ENCODE measurements around the gene OR1I1.
"Not testable (repeated sequence)": the region's sequence is repeated elsewhere in the genome, so short reads cannot be mapped to it uniquely, and the experiment has no call there.

OR1I1 gene

DNA sequence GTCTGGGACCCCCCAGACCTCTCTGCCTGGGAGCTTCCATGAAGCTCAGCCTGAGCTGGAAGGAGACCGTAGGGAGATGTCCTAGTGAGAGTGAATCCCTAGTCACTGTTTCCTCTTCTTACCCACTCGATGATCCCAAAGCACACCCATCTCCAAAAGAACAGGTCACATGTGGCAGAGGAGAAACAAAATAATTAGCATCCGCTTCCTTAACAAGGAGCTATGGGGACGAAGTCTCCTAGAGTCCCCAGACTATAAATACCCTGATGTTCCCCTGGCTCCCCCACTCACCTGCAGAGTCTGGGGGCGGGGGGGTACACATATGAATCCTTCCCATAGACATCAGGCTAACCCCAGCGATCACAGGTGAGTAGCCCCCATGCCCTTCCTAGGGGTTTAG lies at the start of gene OR1I1:
Gene OR1I1, plus strand, starts transcription at position 301 of the 400 bp plus-strand sequence. CDS start 4,855 bp downstream, outside the sequence.
- Mint-ChIP-seq H3K4me3 (no peak within 1 kb of the TSS), H3K4me1 (no peaks in the 10 kb centered on the region)
- no peak for ATAC-seq (ENCODE audit: low read depth)

DNA sequence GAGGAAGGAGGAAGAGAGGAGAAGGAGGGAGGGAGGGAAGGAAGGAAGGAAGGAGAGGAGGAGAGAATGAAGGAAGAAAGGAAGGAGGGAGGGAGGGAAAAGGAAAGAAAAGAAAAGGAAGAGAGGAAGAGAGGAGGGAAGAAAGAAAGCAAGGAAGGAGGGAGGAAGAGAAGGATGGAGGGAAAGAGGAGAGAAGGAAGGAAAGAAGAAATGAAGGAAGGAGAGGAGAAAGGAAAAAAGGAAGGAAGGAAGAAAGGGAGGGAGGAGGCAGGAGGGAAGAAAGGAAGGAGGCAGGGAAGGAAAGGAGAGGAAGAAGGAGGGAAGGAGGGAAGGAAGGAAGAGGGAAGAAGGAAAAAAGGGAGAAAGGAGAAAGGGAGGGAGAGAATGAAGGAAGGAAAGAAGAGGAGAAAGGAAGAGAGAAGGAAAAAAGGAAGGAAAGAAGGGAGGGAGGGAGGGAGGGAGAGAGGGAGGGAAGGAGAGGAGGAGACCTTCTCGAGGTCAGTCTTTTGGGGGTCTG lies 46.2 kb upstream of the OR1I1 start:
- no peak overlapping the region for H3K27ac Mint-ChIP-seq
- peaks cover 2% of the 10 kb centered on the region for H3K9me3 Mint-ChIP-seq
- no peaks in the 10 kb centered on the region for H3K4me1 Mint-ChIP-seq
- H3K27me3 Mint-ChIP-seq: peaks cover 20% of the 10 kb centered on the region
- H3K36me3 Mint-ChIP-seq: no peaks in the 10 kb centered on the region
- H3K4me3 Mint-ChIP-seq: no peak overlapping the region
- no peak for ATAC-seq (ENCODE audit: low read depth)
- no peak for DNase-seq (ENCODE audit: low spot score in 2 of 2)

More for the DNA sequence above, at the start of gene OR1I1:
- Mint-ChIP-seq H3K27me3 (peaks cover 20% of the 10 kb centered on the region), H3K9me3 (no peaks in the 10 kb centered on the region), H3K36me3 (no peaks in the 10 kb centered on the region), H3K27ac (no peak within 1 kb of the TSS)
- no peak for DNase-seq (ENCODE audit: low spot score in 2 of 2)

GRCh38 chr19:15037586-15037985 lies 44.4 kb upstream of the OR1I1 start:
- H3K4me1 Mint-ChIP-seq: no peaks in the 10 kb centered on the region
- ATAC-seq (ENCODE audit: low read depth) (no peak), DNase-seq (ENCODE audit: low spot score in 2 of 2) (no peak)
- H3K27ac Mint-ChIP-seq: no peak overlapping the region
- H3K4me3 Mint-ChIP-seq: no peak overlapping the region
- peaks cover 13% of the 10 kb centered on the region for H3K27me3 Mint-ChIP-seq
- no peaks in the 10 kb centered on the region for H3K9me3 Mint-ChIP-seq
- no peaks in the 10 kb centered on the region for H3K36me3 Mint-ChIP-seq

DNA sequence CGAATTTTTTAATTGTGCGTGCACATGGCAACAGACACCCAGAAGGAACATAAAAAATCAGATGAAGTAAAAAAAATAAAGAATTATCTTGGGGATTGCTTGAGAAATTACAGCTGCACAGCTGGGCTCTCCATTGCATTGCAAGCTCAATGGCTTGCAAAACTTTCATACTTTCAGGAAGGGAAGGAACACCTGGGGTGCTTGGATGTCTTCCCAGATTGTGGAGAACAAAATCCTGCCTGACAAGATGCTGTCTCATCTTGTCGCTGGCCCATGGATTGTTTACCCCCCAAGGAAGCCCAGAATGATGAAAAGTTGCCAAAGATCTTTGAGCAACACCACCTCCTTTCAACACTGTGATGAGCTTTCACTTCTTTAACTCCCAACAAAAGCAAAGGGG lies 43.7 kb upstream of the OR1I1 start:
- ATAC-seq (ENCODE audit: low read depth): no peak
- no peak overlapping the region for H3K27ac Mint-ChIP-seq
- peaks cover 13% of the 10 kb centered on the region for H3K27me3 Mint-ChIP-seq
- no peaks in the 10 kb centered on the region for H3K36me3 Mint-ChIP-seq
- H3K4me1 Mint-ChIP-seq: no peaks in the 10 kb centered on the region
- H3K4me3 Mint-ChIP-seq: no peak overlapping the region
- H3K9me3 Mint-ChIP-seq: no peaks in the 10 kb centered on the region
- DNase-seq (ENCODE audit: low spot score in 2 of 2): no peak

DNA sequence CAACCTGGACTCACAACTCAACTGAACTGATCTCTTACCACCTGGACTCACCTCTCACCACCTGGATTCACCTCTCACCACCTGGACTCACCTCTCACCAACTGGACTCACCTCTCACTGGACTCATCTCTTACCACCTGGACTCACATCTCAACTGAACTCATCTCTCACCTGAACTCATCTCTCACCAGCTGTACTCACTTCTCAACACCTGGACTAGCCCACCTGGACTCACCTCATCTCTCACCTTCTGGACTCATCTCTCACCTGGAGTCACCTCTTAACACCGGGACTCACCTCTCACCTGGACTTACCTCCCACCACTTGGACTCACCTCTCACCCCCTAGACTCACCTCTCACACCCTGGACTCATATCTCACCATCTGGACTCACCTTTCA lies 40.0 kb upstream of the OR1I1 start:
- H3K27ac Mint-ChIP-seq: no peak overlapping the region
- H3K4me3 Mint-ChIP-seq: no peak overlapping the region
- peaks cover 1% of the 10 kb centered on the region for H3K9me3 Mint-ChIP-seq
- DNase-seq (ENCODE audit: low spot score in 2 of 2) (no peak), ATAC-seq (ENCODE audit: low read depth) (no peak)
- no peaks in the 10 kb centered on the region for H3K4me1 Mint-ChIP-seq
- no peaks in the 10 kb centered on the region for H3K36me3 Mint-ChIP-seq
- H3K27me3 Mint-ChIP-seq: peaks cover 8% of the 10 kb centered on the region

DNA sequence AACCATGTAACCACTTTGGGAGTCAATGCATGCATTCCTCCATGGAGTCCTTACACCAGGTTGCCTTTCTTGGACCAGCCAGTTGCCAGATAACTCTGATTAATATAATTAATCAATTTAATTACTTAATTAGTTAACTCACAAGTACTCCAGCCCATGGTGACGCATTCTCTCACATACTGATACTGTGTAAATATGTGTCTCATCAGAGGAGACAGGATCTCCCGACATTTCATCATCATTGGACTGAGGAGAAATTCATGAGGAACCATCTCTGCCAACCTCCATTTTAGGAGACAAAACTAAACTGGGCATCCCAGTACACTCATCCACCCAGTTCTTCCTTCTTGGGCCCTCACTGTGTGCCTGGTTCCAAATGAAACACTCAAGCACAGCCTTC lies 39.2 kb upstream of the OR1I1 start:
- no peak for DNase-seq (ENCODE audit: low spot score in 2 of 2)
- Mint-ChIP-seq H3K4me1 (no peaks in the 10 kb centered on the region), H3K27ac (no peak overlapping the region), H3K36me3 (no peaks in the 10 kb centered on the region), H3K9me3 (peaks cover 1% of the 10 kb centered on the region), H3K27me3 (peaks cover 6% of the 10 kb centered on the region), H3K4me3 (no peak overlapping the region)
- no peak for ATAC-seq (ENCODE audit: low read depth)

DNA sequence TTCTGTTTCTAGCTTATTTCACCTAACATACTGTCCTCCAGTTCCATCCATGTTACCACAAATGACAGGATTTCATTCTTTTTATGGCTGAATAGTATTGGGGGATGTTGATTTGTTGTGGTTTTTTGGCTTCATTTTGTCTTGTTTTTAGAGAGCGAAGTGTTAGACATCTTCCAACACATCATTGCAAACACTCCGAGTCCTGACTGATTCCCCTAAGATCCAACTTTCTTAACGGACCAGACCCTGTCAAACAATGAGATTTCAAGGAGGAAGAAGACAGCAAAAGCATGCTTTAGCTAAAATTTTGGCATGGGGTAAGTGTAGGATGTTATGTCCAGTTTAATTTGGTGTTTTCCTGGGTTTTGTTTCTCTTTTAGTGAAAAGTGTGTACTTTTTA lies 36.5 kb upstream of the OR1I1 start:
- Mint-ChIP-seq H3K4me3 (no peak overlapping the region), H3K27me3 (peaks cover 8% of the 10 kb centered on the region), H3K4me1 (no peaks in the 10 kb centered on the region), H3K36me3 (no peaks in the 10 kb centered on the region), H3K27ac (no peak overlapping the region), H3K9me3 (peaks cover 3% of the 10 kb centered on the region)
- DNase-seq (ENCODE audit: low spot score in 2 of 2) (no peak), ATAC-seq (ENCODE audit: low read depth) (no peak)

GRCh38 chr19:15047680-15048079 lies 34.3 kb upstream of the OR1I1 start:
- Mint-ChIP-seq H3K36me3 (no peaks in the 10 kb centered on the region), H3K9me3 (peaks cover 9% of the 10 kb centered on the region), H3K27me3 (peaks cover 14% of the 10 kb centered on the region), H3K27ac (no peak overlapping the region), H3K4me3 (no peak overlapping the region), H3K4me1 (no peaks in the 10 kb centered on the region)
- DNase-seq (ENCODE audit: low spot score in 2 of 2): no peak
- no peak for ATAC-seq (ENCODE audit: low read depth)

GRCh38 chr19:15048128-15048527 lies 33.9 kb upstream of the OR1I1 start:
- no peaks in the 10 kb centered on the region for H3K36me3 Mint-ChIP-seq
- no peaks in the 10 kb centered on the region for H3K4me1 Mint-ChIP-seq
- no peak for DNase-seq (ENCODE audit: low spot score in 2 of 2)
- H3K27me3 Mint-ChIP-seq: peaks cover 14% of the 10 kb centered on the region
- H3K27ac Mint-ChIP-seq: no peak overlapping the region
- H3K4me3 Mint-ChIP-seq: no peak overlapping the region
- H3K9me3 Mint-ChIP-seq: peaks cover 9% of the 10 kb centered on the region
- ATAC-seq (ENCODE audit: low read depth): no peak

GRCh38 chr19:15048885-15049541 lies 33.0 kb upstream of the OR1I1 start, which contains the start of gene CASP14:
Gene CASP14 (plus strand): TSS chr19:15049480. CDS start chr19:15052252, 2,772 bp downstream.
- DNase-seq (ENCODE audit: low spot score in 2 of 2): no peak
- Mint-ChIP-seq H3K9me3 (peaks cover 9% of the 10 kb centered on the region), H3K36me3 (no peaks in the 10 kb centered on the region), H3K27ac (no peak within 1 kb of the TSS), H3K27me3 (peaks cover 14% of the 10 kb centered on the region), H3K4me3 (no peak within 1 kb of the TSS), H3K4me1 (no peaks in the 10 kb centered on the region)
- ATAC-seq (ENCODE audit: low read depth): no peak

DNA sequence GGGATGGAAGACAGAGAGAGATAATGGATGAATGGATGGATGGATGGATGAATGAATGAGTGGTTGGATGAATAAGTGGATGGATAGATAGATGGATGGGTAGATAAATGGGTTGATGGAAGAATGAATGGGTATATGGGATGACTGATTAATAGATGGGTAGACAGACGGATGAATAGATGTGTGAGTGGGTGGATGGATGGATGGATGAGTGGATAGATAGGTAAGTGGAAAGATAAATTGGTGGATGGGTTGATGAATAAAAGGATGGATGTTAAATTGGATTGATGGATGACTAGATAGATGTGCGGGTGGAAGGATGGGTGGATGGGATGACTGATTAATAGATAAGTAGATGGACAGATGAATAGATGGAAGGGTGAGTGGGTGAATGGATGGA lies 31.4 kb upstream of the OR1I1 start:
- H3K4me1 Mint-ChIP-seq: no peaks in the 10 kb centered on the region
- no peak overlapping the region for H3K4me3 Mint-ChIP-seq
- no peak for ATAC-seq (ENCODE audit: low read depth)
- no peak for DNase-seq (ENCODE audit: low spot score in 2 of 2)
- no peak overlapping the region for H3K27ac Mint-ChIP-seq
- no peaks in the 10 kb centered on the region for H3K36me3 Mint-ChIP-seq
- H3K27me3 Mint-ChIP-seq: peaks cover 15% of the 10 kb centered on the region
- peaks cover 8% of the 10 kb centered on the region for H3K9me3 Mint-ChIP-seq

- H3K27me3 Mint-ChIP-seq: peaks cover 22% of the 10 kb centered on the region
Measured at GRCh38 chr19:15062036-15062435, 20.0 kb upstream of the OR1I1 start.

DNA sequence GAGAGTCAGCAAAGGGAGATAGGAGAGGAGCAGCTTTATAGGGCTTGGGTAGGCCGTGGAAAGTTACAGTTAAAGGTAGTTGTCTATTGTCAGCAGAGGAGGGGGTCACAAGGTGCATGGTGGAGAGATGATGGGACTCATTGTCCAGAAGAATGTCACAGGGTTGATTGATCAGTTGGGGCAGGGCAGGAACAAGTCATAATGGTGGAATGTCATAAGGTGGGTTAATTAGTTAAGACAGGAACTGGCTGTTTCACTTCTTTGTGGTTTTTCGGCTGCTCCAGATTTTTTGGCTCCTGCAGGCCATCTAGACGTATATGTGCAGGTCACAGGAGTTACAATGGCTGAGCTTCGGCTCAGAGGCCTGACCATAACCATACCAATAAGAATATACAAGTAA lies 11.6 kb upstream of the OR1I1 start:
- DNase-seq (ENCODE audit: low spot score in 2 of 2); H3K27ac Mint-ChIP-seq; H3K4me1 Mint-ChIP-seq; H3K27me3 Mint-ChIP-seq; H3K36me3 Mint-ChIP-seq; H3K9me3 Mint-ChIP-seq; H3K4me3 Mint-ChIP-seq; ATAC-seq (ENCODE audit: low read depth): not testable (repeated sequence)

More at GRCh38 chr19:15062036-15062435, 20.0 kb upstream of the OR1I1 start:
- ATAC-seq (ENCODE audit: low read depth): no peak
- H3K9me3 Mint-ChIP-seq: peaks cover 4% of the 10 kb centered on the region
- DNase-seq (ENCODE audit: low spot score in 2 of 2): no peak
- H3K27ac Mint-ChIP-seq: no peak overlapping the region
- peaks cover 3% of the 10 kb centered on the region for H3K36me3 Mint-ChIP-seq
- H3K4me1 Mint-ChIP-seq: no peaks in the 10 kb centered on the region
- H3K4me3 Mint-ChIP-seq: no peak overlapping the region

- Mint-ChIP-seq H3K36me3 (no peaks in the 10 kb centered on the region), H3K4me3 (no peak overlapping the region), H3K4me1 (no peaks in the 10 kb centered on the region), H3K9me3 (peaks cover 1% of the 10 kb centered on the region), H3K27me3 (peaks cover 8% of the 10 kb centered on the region), H3K27ac (no peak overlapping the region)
- no peak for ATAC-seq (ENCODE audit: low read depth)
- no peak for DNase-seq (ENCODE audit: low spot score in 2 of 2)
Measured at GRCh38 chr19:15072930-15073647, 8.9 kb upstream of the OR1I1 start.

Measured in memory B cell (primary cell).